Type B pancreatic cell (in vitro differentiated cells): ENCODE results near the gene RIPOR2. TPM values are rescaled to one million over a fixed set of nuclear protein-coding genes. Genes with fewer than 3 reads are reported as not detected.
A peak's percentile ranks its signal among the peaks of the same experiment; 100 is the strongest.

Experiments used
- DNase-seq: peaks from one replicate; pipeline ENCODE4 v3.0.0; 2021; ENCODE audit warnings: mixed read lengths; ENCODE audit not compliant: unreplicated experiment; ENCODE audit errors: extremely low spot score
- H3K27ac Mint-ChIP-seq: 2 replicates; pipeline ENCODE4 v1.8.0; 2021; ENCODE audit warnings: mild to moderate bottlenecking, mixed read lengths
- H3K27me3 Mint-ChIP-seq: 2 replicates; pipeline ENCODE4 v1.8.0; 2021; ENCODE audit warnings: mixed read lengths
- H3K36me3 Mint-ChIP-seq: 2 replicates; pipeline ENCODE4 v1.8.0; 2021; ENCODE audit warnings: mixed read lengths
- H3K4me1 Mint-ChIP-seq: one replicate; pipeline ENCODE4 v1.8.0; 2021; ENCODE audit warnings: mixed read lengths; ENCODE audit not compliant: unreplicated experiment
- H3K4me3 Mint-ChIP-seq: 2 replicates; pipeline ENCODE4 v1.8.0; 2021; ENCODE audit warnings: mild to moderate bottlenecking, mixed read lengths
- H3K9me3 Mint-ChIP-seq: 2 replicates; pipeline ENCODE4 v1.8.0; 2021; ENCODE audit warnings: mixed read lengths
- CTCF ChIP-seq: fragments of 200-600 bp; sonication (generic); conservative IDR thresholded peaks from 2 replicates; pipeline ENCODE4 v1.5.0; 2021; ENCODE audit warnings: antibody characterized with exemption, mild to moderate bottlenecking
- total RNA-seq: library from RNA; stranded (reverse); gene quantifications from 2 replicates; pipeline ENCODE4 v1.2.1, GENCODE V29; 2021; ENCODE audit warnings: low replicate concordance

RIPOR2 gene
- total RNA-seq, 1 donor from 2014 or later: 4.2 TPM

DNA sequence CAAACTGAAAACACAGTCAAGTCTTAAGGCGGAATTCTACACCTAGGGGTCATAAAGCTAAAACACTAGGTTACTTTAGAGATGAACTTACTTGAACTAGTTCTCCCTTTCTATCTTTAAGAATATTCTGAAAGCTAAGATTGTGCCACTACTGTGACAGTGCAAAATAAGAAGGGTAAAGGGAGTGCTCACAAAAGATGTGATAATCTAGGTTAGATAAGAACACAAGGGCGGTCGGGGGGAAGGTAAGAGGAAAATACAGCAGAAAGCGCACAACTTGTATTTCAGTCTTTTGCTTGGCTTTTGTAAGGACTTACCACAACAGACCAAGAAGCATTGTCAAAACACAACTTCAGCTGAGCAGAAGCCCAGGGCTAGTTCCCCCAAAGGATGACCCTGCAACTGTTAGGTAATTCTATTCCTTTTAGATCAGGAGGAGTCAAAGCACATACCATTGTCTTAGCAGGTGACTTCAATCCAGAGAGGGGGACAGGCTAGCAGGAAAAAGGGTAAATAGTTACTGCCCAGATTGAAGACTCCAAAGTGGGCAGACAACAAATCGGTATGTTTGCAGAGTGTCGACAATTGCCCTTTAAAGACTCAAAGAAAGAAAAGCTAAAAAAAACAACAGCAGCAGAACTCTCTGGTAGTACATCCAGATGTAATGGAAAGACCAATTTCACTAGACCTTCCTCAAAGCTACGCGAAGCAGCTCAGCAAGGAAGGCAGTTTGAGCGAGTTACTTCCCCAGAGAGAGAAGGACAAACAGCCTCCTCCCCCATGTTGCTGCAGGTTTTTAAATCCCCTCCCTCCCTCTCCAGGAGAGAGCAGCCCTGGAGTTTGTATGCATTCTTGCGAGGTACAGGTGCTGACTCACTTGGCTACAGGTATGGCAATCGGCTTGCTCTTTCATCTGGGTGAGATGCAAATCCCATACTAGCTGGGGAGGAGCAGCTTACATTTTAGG, 59.0 kb downstream of the RIPOR2 start:
- H3K36me3 Mint-ChIP-seq: no peaks in the 10 kb centered on the region

DNA sequence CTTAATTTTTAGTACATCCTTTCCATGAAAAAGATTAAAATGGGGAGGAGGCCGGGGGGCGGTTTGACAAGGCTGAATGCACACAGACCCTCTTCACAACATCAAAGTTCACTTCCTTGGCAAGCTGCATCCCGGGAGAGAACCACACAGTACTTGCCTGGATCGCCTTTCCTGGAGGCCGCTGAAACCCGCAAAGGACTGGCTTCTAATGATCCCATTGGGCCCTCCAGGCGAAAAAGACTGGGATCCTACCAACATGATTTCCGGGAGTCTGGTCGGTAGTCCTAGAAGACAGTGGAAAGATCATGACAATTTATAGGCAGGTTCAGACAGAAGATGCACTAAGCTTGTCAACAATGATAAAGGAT, 60.2 kb downstream of the RIPOR2 start:
- Mint-ChIP-seq H3K4me3 (no peak overlapping the region), H3K27ac (no peak overlapping the region), H3K36me3 (no peaks in the 10 kb centered on the region), H3K9me3 (peaks cover 11% of the 10 kb centered on the region), H3K27me3 (no peaks in the 10 kb centered on the region), H3K4me1 (peaks cover 20% of the 10 kb centered on the region)
- TF ChIP-seq CTCF: no peak
- DNase-seq: no peak

More for the DNA sequence above, 59.0 kb downstream of the RIPOR2 start:
- no peak for DNase-seq
- H3K27ac Mint-ChIP-seq: peak overlapping the region; percentile 65
- peaks cover 11% of the 10 kb centered on the region for H3K9me3 Mint-ChIP-seq
- no peaks in the 10 kb centered on the region for H3K27me3 Mint-ChIP-seq
- H3K4me1 Mint-ChIP-seq: peaks cover 20% of the 10 kb centered on the region
- no peak for TF ChIP-seq CTCF
- no peak overlapping the region for H3K4me3 Mint-ChIP-seq

DNA sequence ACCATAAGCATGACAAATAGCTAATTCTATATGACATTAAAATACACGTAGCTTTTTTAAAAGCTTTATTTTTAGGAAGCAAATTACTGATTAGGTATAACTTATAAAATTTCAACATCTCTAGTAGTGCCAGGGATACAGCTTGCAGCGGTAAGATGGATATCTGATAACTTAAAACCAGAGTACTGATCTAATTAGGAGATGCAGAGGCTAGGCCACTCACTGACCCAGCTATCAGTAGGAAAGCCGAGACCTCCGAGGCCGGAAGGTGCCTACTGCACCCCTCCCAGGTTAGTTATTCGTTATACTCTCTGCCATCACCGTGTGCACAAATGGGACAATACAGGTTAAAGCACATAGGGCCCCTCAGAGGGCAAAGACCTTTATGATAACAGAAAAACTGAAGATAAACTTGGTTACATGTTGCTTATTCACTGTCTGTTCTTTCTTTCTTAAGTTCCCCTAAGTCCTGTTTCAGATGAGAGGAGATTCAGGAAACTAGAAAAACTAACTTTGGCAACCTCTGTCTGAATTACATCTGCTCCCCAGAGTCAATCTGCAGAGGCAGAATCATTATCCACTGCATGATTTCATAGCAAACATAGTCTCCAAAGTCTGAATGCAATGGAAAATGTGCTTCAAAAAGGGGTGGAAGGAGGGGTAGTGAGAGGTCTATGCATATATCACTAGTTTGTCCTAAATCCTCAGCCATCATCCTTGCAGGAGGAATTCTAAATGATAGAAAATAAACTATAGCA, 60.8 kb downstream of the RIPOR2 start:
- H3K4me1 Mint-ChIP-seq: peaks cover 20% of the 10 kb centered on the region
- no peak for TF ChIP-seq CTCF
- H3K9me3 Mint-ChIP-seq: peaks cover 11% of the 10 kb centered on the region
- H3K27me3 Mint-ChIP-seq: no peaks in the 10 kb centered on the region
- H3K4me3 Mint-ChIP-seq: no peak overlapping the region
- no peaks in the 10 kb centered on the region for H3K36me3 Mint-ChIP-seq
- H3K27ac Mint-ChIP-seq: no peak overlapping the region
- no peak for DNase-seq

- no peak for TF ChIP-seq CTCF
- Mint-ChIP-seq H3K4me3 (no peak overlapping the region), H3K27me3 (no peaks in the 10 kb centered on the region), H3K27ac (no peak overlapping the region), H3K4me1 (peaks cover 20% of the 10 kb centered on the region), H3K9me3 (peaks cover 11% of the 10 kb centered on the region), H3K36me3 (no peaks in the 10 kb centered on the region)
- DNase-seq: no peak
Measured at GRCh38 chr6:24874128-24874527, 61.6 kb downstream of the RIPOR2 start.

- Mint-ChIP-seq H3K9me3 (peaks cover 7% of the 10 kb centered on the region), H3K27me3 (no peaks in the 10 kb centered on the region), H3K4me1 (peaks cover 20% of the 10 kb centered on the region), H3K4me3 (no peak overlapping the region), H3K36me3 (no peaks in the 10 kb centered on the region), H3K27ac (no peak overlapping the region)
- DNase-seq: no peak
- no peak for TF ChIP-seq CTCF
Measured at GRCh38 chr6:24872779-24873178, 63.0 kb downstream of the RIPOR2 start.
